NCI-H2196 (cell line): ENCODE results near the gene PI4K2A.
A peak's percentile ranks its signal among the peaks of the same experiment; 100 is the strongest.

Experiments
- DNase-seq: peaks from one replicate; lab custom pipeline; 2025; ENCODE audit not compliant: unreplicated experiment; lab: John Stamatoyannopoulos, UW

PI4K2A gene

DNA sequence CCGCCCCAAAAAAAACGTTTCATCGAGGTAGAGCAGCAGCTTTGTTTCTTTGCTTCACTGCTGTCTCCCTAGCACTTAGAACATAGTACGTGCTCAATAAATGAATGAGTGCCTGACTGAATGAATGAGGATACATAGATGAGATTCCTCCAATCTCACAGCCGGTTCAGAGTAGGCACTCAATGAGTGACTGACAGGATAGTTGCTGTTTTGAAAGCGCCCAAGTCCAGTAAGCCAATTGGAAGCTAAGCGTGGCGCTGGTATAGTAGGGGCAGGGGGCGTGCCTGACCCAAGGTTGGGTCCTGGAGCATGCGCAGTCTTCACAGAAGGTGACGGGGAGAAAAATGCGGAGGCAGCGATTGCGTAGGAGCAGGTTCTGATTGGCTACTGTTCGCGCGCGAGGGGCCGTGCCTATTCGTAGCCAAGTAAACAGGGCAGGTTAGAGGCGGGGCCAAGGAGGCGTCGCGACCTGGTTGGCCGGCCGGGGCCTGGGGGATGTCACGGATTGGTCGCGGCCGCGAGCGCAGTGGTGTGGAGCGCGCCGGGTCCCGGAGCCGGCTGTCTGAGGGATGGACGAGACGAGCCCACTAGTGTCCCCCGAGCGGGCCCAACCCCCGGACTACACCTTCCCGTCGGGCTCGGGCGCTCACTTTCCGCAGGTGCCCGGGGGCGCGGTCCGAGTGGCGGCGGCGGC lies at the start of gene PI4K2A:
TSS of gene PI4K2A (plus strand) at position 498 of the 694 bp plus-strand sequence. CDS start at position 570, 72 bp downstream.
- DNase-seq = peak; percentile 99

DNA sequence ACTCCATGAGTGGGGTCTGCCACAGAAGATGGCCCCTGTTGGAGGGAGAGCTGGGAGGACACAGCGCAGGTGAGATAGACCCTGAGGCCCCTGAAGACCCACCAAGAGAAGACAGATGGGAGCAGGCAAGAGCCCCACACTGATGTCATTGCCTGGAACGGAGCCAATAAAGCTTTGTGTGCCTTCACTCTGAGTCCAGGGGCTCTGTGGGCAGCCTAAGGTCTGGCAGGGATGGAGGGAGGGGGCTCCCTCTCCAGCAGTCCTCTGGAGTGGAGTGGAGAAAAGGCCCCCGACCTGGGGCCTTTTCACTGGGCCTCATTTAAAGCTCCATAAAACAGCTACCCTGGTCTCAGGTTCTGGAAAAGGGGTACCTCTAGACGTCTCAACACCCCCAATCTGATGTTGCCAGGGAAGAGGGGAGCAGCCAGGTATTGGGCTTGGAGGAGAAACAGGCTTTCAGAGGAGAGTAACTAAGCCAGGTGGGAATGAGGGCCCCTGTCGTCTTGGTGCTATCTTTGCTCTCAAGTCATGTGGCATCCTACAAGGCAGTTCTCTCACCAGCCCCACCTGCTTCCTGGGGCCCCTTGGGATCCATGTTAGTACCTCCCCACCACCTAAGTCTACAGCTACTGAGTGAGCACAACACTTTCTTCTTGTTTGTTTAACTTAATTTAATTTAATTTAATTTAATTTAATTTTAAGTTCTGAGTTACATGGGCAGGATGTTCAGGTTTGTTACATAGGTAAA lies 49.5 kb upstream of the PI4K2A start:
- DNase-seq = no peak

- DNase-seq = no peak
These were observed 47.0 kb upstream of the PI4K2A start for GRCh38 chr10:97593421-97593820.

- DNase-seq = no peak
These were observed 44.1 kb upstream of the PI4K2A start for GRCh38 chr10:97596101-97597082.

DNA sequence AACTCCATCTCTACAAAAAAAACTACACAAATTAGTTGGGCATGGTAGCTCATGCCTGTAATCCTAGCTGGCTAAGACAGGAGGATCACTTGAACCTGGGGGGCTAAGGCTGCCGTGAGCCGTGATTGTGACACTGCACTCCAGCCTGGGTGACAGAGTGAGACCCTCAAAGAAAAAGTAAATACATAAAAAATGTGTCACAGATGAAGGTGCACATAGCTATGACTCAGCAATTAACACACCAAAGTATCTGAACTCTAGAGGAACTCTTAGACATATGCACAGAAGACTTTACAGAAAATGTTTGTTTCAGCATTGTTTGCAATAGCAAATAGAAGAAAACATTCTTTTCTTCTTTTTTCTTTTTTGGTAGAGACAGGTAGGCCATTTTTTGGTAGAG lies 42.7 kb upstream of the PI4K2A start:
- no peak for DNase-seq

- DNase-seq = no peak
These were observed 41.8 kb upstream of the PI4K2A start for GRCh38 chr10:97598407-97599271.

DNA sequence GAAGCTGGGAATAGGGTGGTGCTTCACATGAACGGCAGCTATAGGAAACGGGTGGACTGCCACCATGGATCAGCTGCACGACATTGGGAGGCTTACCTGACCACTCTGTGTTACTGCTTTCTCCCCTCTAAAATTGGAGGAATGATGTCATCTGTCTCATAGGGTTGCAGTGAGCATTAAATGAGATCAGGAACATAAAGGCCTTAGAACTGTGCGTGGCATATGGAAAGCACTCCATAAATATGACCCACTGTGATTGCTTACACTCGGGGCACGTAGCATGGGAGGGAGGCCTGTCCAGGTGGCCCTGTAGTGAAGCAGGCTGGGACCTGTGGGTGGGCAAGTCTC lies 41.2 kb upstream of the PI4K2A start:
- DNase-seq = no peak

DNA sequence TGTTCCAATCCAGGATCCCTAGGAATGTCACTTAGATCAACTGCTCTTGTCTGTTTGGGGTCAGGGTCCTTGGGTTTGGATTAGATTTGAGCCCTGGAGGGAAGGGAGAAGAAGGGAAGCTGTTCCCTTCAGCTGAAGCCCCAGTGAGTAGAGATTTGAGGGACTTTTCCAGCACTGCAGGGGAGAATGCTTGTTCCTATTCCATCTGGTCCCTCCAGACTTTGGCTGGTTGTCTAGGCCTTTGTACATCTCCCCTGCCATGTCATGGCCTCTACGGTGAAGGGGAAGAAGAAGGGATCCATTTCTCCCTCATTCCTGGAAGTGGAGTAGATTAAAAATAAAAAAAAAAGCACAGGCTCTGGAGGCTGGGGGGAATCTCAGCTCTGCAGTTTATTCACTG lies 39.9 kb upstream of the PI4K2A start:
- DNase-seq = no peak

- no peak for DNase-seq
These were observed 38.9 kb upstream of the PI4K2A start for GRCh38 chr10:97601268-97602215.

DNA sequence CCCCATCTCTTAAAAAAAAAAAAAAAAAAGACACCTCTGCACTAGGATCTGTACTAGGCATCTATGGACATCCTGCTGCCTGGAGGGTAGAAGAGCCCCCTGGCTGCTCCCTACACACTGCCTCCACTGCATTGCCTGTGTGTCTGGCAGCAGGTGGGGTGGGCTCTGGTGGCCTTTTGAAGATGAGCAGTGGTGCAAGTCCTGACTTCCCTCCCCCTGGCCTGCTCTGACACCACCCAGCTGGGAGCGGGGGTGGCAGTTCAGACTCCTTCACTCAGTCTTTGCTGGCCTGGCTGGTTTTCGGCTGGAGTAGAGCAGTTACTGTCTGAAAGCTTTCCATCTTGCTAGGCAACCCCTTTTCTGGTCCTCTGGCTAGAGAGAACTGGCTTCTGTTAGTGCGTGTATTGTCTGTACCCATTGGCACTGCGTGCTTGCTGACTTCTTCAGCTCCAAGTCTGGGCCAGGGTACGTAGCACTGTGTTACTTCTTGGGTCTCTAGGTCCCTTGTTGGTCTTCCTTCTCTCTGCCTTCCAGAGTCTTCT lies 33.3 kb upstream of the PI4K2A start:
- DNase-seq = no peak

DNA sequence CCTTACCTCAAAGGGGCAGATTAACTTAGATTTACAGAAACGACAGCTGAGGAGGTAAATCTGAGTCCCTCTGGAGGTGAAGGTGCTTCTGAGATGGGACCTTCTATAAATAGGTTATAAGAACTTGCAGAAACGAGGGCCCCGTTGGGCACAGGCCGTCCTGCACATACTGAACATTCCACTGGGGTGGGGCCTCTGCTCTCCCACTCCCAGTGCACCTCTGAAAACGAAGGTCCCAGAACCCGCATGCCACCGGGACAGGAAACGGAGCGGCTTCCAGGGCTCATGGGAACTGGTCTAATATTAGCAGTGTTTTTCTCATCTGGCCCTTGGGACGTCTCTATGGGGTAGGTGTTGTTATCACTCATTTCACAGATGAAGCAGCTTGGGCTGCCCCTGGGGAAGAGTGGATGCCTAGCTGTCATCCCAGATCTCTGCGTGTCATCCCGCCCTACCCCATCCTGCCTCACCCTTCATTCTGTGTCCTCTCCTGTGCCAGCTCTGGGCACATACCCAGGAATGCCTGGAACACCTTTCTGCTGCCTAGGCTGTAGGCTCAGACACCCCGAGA lies 31.4 kb upstream of the PI4K2A start:
- DNase-seq = no peak

DNA sequence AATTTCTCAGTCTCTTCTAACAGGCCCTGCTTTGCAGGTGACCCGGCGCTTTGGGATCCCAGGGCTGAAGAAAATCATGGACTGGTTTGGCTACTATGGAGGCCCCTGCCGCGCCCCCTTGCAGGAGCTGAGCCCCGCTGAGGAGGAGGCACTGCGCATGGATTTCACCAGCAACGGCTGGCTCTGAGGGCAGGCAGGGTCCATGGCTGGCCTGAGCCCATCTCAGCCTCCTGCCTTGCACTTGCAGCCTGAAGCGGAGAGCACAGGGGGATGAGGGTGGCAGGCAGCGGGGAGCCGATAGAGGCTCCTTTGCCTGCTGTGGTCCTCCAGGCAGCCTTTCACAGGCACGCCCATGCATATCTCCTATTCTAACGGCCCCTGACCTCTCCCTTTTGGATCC lies 29.0 kb upstream of the PI4K2A start:
- DNase-seq = no peak

DNA sequence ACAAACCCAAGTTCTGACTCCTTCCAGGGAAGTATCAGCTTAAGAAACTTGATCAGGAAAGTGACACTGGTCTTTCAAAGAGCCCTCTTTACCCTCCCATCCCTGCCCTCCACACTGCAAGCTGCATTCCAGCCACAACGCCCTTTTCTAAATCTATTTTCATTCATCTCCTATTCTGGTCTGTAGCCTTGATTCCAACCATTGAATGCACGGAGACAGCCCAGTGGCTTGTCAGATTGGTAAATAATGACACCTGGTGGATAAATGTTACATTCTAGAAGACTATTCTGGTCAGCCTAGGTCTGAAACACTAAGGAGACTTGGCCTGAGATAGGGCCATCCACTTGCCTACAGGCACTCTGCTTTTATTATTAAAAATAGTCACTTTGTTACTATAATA lies 28.1 kb upstream of the PI4K2A start:
- DNase-seq = peak; percentile 39

- DNase-seq = no peak
These were observed 22.2 kb upstream of the PI4K2A start for GRCh38 chr10:97618285-97618684.

DNA sequence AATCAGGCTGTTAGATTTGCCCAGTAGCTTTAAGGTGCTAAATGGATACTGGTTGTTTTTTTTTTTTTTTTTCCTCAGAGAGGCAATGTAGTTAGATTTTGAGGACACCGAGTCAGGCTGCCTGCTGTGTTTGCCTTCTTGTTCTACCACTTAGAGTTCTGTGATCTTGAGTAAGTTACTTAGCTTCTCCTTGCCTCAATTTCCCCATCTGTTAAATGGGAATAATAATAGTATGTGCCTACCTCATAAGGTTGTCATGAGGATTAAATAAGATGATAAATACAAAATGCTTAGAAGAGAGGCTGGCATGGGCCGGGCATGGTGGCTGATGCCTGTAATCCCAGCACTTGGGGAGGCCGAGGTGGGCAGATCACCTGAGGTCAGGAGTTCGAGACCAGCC lies 21.7 kb upstream of the PI4K2A start:
- DNase-seq = no peak

GRCh38 chr10:97623277-97623676 lies 17.2 kb upstream of the PI4K2A start:
- DNase-seq = no peak

- no peak for DNase-seq
These were observed 12.7 kb upstream of the PI4K2A start for GRCh38 chr10:97627731-97628130.

GRCh38 chr10:97628228-97628627 lies 12.2 kb upstream of the PI4K2A start:
- DNase-seq = no peak

GRCh38 chr10:97629289-97629688 lies 11.2 kb upstream of the PI4K2A start:
- DNase-seq = no peak
